HepG2 (cell line): ENCODE measurements around the gene ANLN. TPM values are rescaled to one million over a fixed set of nuclear protein-coding genes. Genes with fewer than 3 reads are reported as not detected.

ENCODE experiments used
- BHLHE40 ChIP-seq: IDR thresholded peaks from 2 replicates; pipeline ENCODE4 v1.6.1; 2011; ENCODE audit warnings: low read length, improper control_type of control experiment
- CENPT ChIP-seq: sonication (generic); formaldehyde crosslinking; IDR thresholded peaks from 2 replicates; pipeline ENCODE4 v1.8.0; 2022; ENCODE audit warnings: low read depth, mild to moderate bottlenecking, moderate library complexity, missing genetic modification reagents
- CHD2 ChIP-seq: IDR thresholded peaks from 2 replicates; pipeline ENCODE4 v1.6.1; 2011; ENCODE audit warnings: low read depth, low read length, improper control_type of control experiment
- MZF1 ChIP-seq: sonication (generic); formaldehyde crosslinking; IDR thresholded peaks from 2 replicates; pipeline ENCODE4 v1.8.1; 2023; ENCODE audit warnings: mild to moderate bottlenecking, missing genetic modification reagents, borderline replicate concordance
- ZNF44 ChIP-seq: sonication (generic); formaldehyde crosslinking; IDR thresholded peaks from 2 replicates; pipeline ENCODE4 v1.5.1; 2020; ENCODE audit warnings: mild to moderate bottlenecking, missing genetic modification reagents
- ZNF589 ChIP-seq: sonication (generic); formaldehyde crosslinking; conservative IDR thresholded peaks from 2 replicates; pipeline ENCODE4 v1.8.0; 2022; ENCODE audit warnings: mild to moderate bottlenecking, moderate library complexity, missing genetic modification reagents
- polyA plus RNA-seq, 8 experiments: library from polyadenylated mRNA; depleted of rRNA in 3 of 8; stranded (reverse) in 7 of 8; unstranded in 1 of 8; fragments of >200 nt; fragmentation: Illumina TruSeq in 4 of 8; extraction: Trizol in 4 of 8; gene quantifications; 2 replicates each; pipeline versions ENCODE4 v1.2.1 to v1.2.3, GENCODE V29; 2011 to 2016; ENCODE audit warnings: low read depth in 4 of 8, missing spikeins in 1 of 8, mixed read lengths in 1 of 8; ENCODE audit not compliant: insufficient read depth in 1 of 8
- total RNA-seq, 5 experiments: library from RNA; depleted of rRNA; stranded (reverse); fragments of >200 nt; fragmentation: Illumina TruSeq; extraction: Trizol; gene quantifications; 2 replicates each; pipeline ENCODE4 v1.2.3, GENCODE V29; 2016; ENCODE audit warnings: low read depth in 1 of 5
- TF ChIP-seq, protein P1 (sequence below): sonication (generic); formaldehyde crosslinking; IDR thresholded peaks from 2 replicates; pipeline ENCODE4 v1.9.0; 2021; ENCODE audit warnings: mild to moderate bottlenecking, missing genetic modification reagents
- TF ChIP-seq, protein P2 (sequence below): IDR thresholded peaks from 2 replicates; pipeline ENCODE4 v1.6.1; 2012; ENCODE audit warnings: low read length, improper control_type of control experiment
- TF ChIP-seq, protein P3 (sequence below): sonication (generic); formaldehyde crosslinking; IDR thresholded peaks from 2 replicates; pipeline ENCODE4 v1.8.0; 2022; ENCODE audit warnings: mild to moderate bottlenecking, missing genetic modification reagents, borderline replicate concordance

ANLN gene
- total and polyA plus RNA-seq, 2 of the 13 experiments (the other 11 are each of a cell fraction or from before 2014, with no cell fraction given) = 20.0 to 72.0 TPM

DNA sequence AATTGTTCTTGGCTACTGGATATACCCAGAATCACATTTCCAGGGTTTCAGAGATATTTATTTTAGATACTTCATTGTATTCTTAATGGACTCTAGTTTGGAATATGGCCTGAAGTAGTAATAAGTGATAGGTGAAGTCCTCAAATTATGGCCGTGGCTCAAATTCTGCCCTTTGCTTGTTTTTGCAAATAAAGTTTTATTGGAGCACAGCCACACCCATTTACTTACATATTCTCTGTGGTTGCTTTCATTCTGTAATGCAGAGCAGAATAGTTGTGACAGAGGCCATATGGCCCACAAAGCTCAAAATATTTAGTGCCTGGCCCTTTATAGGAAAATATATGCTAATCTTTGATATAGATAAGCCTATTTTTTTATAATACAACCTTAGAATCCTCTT, 19.5 kb downstream of the ANLN start (continued):
- TF ChIP-seq, protein P1, sequence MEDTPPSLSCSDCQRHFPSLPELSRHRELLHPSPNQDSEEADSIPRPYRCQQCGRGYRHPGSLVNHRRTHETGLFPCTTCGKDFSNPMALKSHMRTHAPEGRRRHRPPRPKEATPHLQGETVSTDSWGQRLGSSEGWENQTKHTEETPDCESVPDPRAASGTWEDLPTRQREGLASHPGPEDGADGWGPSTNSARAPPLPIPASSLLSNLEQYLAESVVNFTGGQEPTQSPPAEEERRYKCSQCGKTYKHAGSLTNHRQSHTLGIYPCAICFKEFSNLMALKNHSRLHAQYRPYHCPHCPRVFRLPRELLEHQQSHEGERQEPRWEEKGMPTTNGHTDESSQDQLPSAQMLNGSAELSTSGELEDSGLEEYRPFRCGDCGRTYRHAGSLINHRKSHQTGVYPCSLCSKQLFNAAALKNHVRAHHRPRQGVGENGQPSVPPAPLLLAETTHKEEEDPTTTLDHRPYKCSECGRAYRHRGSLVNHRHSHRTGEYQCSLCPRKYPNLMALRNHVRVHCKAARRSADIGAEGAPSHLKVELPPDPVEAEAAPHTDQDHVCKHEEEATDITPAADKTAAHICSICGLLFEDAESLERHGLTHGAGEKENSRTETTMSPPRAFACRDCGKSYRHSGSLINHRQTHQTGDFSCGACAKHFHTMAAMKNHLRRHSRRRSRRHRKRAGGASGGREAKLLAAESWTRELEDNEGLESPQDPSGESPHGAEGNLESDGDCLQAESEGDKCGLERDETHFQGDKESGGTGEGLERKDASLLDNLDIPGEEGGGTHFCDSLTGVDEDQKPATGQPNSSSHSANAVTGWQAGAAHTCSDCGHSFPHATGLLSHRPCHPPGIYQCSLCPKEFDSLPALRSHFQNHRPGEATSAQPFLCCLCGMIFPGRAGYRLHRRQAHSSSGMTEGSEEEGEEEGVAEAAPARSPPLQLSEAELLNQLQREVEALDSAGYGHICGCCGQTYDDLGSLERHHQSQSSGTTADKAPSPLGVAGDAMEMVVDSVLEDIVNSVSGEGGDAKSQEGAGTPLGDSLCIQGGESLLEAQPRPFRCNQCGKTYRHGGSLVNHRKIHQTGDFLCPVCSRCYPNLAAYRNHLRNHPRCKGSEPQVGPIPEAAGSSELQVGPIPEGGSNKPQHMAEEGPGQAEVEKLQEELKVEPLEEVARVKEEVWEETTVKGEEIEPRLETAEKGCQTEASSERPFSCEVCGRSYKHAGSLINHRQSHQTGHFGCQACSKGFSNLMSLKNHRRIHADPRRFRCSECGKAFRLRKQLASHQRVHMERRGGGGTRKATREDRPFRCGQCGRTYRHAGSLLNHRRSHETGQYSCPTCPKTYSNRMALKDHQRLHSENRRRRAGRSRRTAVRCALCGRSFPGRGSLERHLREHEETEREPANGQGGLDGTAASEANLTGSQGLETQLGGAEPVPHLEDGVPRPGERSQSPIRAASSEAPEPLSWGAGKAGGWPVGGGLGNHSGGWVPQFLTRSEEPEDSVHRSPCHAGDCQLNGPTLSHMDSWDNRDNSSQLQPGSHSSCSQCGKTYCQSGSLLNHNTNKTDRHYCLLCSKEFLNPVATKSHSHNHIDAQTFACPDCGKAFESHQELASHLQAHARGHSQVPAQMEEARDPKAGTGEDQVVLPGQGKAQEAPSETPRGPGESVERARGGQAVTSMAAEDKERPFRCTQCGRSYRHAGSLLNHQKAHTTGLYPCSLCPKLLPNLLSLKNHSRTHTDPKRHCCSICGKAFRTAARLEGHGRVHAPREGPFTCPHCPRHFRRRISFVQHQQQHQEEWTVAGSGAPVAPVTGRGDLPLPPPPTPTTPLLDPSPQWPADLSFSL = no peak
- TF ChIP-seq CENPT (CRISPR knock-in tag) (no peak), ZNF44 (CRISPR knock-in tag) (no peak), MZF1 (no peak), CHD2 (no peak), ZNF589 (CRISPR knock-in tag) (no peak), BHLHE40 (no peak)
- TF ChIP-seq, protein P2, sequence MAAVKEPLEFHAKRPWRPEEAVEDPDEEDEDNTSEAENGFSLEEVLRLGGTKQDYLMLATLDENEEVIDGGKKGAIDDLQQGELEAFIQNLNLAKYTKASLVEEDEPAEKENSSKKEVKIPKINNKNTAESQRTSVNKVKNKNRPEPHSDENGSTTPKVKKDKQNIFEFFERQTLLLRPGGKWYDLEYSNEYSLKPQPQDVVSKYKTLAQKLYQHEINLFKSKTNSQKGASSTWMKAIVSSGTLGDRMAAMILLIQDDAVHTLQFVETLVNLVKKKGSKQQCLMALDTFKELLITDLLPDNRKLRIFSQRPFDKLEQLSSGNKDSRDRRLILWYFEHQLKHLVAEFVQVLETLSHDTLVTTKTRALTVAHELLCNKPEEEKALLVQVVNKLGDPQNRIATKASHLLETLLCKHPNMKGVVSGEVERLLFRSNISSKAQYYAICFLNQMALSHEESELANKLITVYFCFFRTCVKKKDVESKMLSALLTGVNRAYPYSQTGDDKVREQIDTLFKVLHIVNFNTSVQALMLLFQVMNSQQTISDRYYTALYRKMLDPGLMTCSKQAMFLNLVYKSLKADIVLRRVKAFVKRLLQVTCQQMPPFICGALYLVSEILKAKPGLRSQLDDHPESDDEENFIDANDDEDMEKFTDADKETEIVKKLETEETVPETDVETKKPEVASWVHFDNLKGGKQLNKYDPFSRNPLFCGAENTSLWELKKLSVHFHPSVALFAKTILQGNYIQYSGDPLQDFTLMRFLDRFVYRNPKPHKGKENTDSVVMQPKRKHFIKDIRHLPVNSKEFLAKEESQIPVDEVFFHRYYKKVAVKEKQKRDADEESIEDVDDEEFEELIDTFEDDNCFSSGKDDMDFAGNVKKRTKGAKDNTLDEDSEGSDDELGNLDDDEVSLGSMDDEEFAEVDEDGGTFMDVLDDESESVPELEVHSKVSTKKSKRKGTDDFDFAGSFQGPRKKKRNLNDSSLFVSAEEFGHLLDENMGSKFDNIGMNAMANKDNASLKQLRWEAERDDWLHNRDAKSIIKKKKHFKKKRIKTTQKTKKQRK = no peak
- TF ChIP-seq, protein P3, sequence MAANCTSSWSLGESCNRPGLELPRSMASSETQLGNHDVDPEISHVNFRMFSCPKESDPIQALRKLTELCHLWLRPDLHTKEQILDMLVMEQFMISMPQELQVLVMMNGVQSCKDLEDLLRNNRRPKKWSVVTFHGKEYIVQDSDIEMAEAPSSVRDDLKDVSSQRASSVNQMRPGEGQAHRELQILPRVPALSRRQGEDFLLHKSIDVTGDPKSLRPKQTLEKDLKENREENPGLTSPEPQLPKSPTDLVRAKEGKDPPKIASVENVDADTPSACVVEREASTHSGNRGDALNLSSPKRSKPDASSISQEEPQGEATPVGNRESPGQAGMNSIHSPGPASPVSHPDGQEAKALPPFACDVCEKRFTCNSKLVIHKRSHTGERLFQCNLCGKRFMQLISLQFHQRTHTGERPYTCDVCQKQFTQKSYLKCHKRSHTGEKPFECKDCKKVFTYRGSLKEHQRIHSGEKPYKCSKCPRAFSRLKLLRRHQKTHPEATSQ (CRISPR knock-in tag) = no peak
